ENCODE results near the gene TSHR. TPM values are rescaled to one million over a fixed set of nuclear protein-coding genes. Genes with fewer than 3 reads are reported as not detected.
"Not testable (repeated sequence)": the region's sequence is repeated elsewhere in the genome, so short reads cannot be mapped to it uniquely, and the experiment has no call there.

TSHR gene
- total RNA-seq, 2 experiments from 2014 or later: not detected

GRCh38 chr14:81054057-81054456 is 98.6 kb downstream of the TSHR start:
- intact Hi-C loops (cut with micrococcal nuclease); H3K27me3 Mint-ChIP-seq (ENCODE audit: low read depth); DNase-seq; H3K36me3 Mint-ChIP-seq (ENCODE audit: low read depth); CTCF ChIA-PET; H3K4me1 Mint-ChIP-seq (ENCODE audit: low read depth); H3K27ac Mint-ChIP-seq; H3K4me3 Mint-ChIP-seq: not testable (repeated sequence)
- H3K9me3 Mint-ChIP-seq: peaks cover 15% of the 10 kb centered on the region

- CTCF ChIA-PET: no interaction called here
- Mint-ChIP-seq H3K4me3 (no peak overlapping the region), H3K27ac (no peak overlapping the region), H3K36me3 (ENCODE audit: low read depth) (peaks cover 6% of the 10 kb centered on the region), H3K9me3 (peaks cover 15% of the 10 kb centered on the region), H3K4me1 (ENCODE audit: low read depth) (no peaks in the 10 kb centered on the region), H3K27me3 (ENCODE audit: low read depth) (peaks cover 6% of the 10 kb centered on the region)
- intact Hi-C loops (cut with micrococcal nuclease): no loop called here
- DNase-seq: no peak
Measured at GRCh38 chr14:81055971-81056370, 100.5 kb downstream of the TSHR start.

- CTCF ChIA-PET: no interaction called here
- H3K36me3 Mint-ChIP-seq (ENCODE audit: low read depth): no peaks in the 10 kb centered on the region
- no peaks in the 10 kb centered on the region for H3K9me3 Mint-ChIP-seq
- no peak overlapping the region for H3K4me3 Mint-ChIP-seq
- peaks cover 6% of the 10 kb centered on the region for H3K27me3 Mint-ChIP-seq (ENCODE audit: low read depth)
- DNase-seq: no peak
- no peak overlapping the region for H3K27ac Mint-ChIP-seq
- intact Hi-C loops (cut with micrococcal nuclease): loop anchor here (2.0 kb wide), 2 partner anchors 66 to 108 kb away; partner anchors contain the start of gene TSHR
- no peaks in the 10 kb centered on the region for H3K4me1 Mint-ChIP-seq (ENCODE audit: low read depth)
Measured at GRCh38 chr14:81062380-81062779, 107.0 kb downstream of the TSHR start.

DNA sequence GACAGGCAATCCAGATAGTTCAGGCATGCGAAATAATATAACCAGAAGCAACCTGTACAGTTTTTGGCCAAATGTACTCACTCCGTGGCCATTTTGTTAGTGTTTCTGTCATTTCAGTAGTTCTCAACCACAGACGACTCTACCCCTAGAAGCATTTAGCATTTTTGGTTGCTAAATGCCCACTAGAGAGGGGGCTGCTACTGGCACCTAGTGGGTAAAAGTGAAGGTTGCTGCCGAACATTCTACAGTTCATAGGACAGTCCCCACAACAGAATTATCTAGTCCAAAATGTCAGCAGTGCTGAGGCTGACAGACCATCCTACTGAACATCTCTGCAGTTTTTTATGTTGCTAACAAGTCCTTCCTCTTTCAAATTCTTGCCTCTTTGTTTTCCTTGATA is 107.4 kb downstream of the TSHR start:
- Mint-ChIP-seq H3K27ac (no peak overlapping the region), H3K36me3 (ENCODE audit: low read depth) (no peaks in the 10 kb centered on the region), H3K27me3 (ENCODE audit: low read depth) (peaks cover 6% of the 10 kb centered on the region), H3K4me3 (no peak overlapping the region), H3K9me3 (no peaks in the 10 kb centered on the region), H3K4me1 (ENCODE audit: low read depth) (no peaks in the 10 kb centered on the region)
- CTCF ChIA-PET: interaction anchor here (0.7 kb wide), 1 partner anchor 108 kb away, joined by 3 read pairs; no protein-coding TSS in a partner anchor
- DNase-seq: peak; percentile 43
- intact Hi-C loops (cut with micrococcal nuclease): loop anchor here (2.0 kb wide), 2 partner anchors 66 to 108 kb away; partner anchors contain the start of gene TSHR

- peaks cover 7% of the 10 kb centered on the region for H3K9me3 Mint-ChIP-seq
- no peaks in the 10 kb centered on the region for H3K4me1 Mint-ChIP-seq (ENCODE audit: low read depth)
- H3K4me3 Mint-ChIP-seq: no peak overlapping the region
- DNase-seq: no peak
- intact Hi-C loops (cut with micrococcal nuclease): no loop called here
- CTCF ChIA-PET: no interaction called here
- H3K36me3 Mint-ChIP-seq (ENCODE audit: low read depth): no peaks in the 10 kb centered on the region
- no peak overlapping the region for H3K27ac Mint-ChIP-seq
- peaks cover under 1% of the 10 kb centered on the region for H3K27me3 Mint-ChIP-seq (ENCODE audit: low read depth)
Measured at GRCh38 chr14:81066672-81067071, 111.3 kb downstream of the TSHR start.

GRCh38 chr14:81067156-81067555 is 111.7 kb downstream of the TSHR start:
- H3K27ac Mint-ChIP-seq: no peak overlapping the region
- H3K36me3 Mint-ChIP-seq (ENCODE audit: low read depth): no peaks in the 10 kb centered on the region
- intact Hi-C loops (cut with micrococcal nuclease): no loop called here
- peaks cover 7% of the 10 kb centered on the region for H3K9me3 Mint-ChIP-seq
- CTCF ChIA-PET: interaction anchor here (0.6 kb wide), 1 partner anchor 134 kb away, joined by 3 read pairs; no protein-coding TSS in a partner anchor
- H3K4me3 Mint-ChIP-seq: no peak overlapping the region
- no peak for DNase-seq
- H3K4me1 Mint-ChIP-seq (ENCODE audit: low read depth): no peaks in the 10 kb centered on the region
- peaks cover 3% of the 10 kb centered on the region for H3K27me3 Mint-ChIP-seq (ENCODE audit: low read depth)

DNA sequence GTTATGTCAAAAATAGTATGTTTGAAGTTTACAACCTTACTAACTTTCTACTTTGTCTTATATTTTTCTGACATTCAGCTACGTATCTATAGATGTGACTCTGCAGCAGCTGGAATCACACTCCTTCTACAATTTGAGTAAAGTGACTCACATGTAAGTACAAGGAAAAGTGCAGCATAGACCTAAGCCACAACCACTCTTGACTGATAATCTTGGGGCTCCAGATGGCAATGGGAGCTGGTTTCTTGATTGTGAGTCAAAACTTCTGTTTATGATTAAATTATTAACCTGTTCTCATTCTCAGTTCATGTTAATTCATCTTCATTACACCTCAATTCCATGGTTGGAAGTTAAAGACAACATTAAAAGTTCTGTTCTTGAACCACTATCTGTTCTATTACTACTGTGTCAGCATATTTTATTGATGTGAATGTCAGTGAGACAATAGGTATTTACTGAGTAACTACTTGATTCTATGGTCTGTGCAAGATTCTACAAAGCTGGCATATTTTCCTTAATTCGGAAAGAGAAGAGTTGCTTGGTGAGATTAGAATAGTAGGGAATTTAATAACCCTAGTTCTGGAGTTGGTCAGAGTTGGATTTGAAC is 112.9 kb downstream of the TSHR start:
- Mint-ChIP-seq H3K9me3 (peaks cover 7% of the 10 kb centered on the region), H3K4me3 (no peak overlapping the region), H3K4me1 (ENCODE audit: low read depth) (no peaks in the 10 kb centered on the region), H3K27ac (no peak overlapping the region), H3K27me3 (ENCODE audit: low read depth) (peaks cover 3% of the 10 kb centered on the region), H3K36me3 (ENCODE audit: low read depth) (no peaks in the 10 kb centered on the region)
- intact Hi-C loops (cut with micrococcal nuclease): no loop called here
- CTCF ChIA-PET: no interaction called here
- no peak for DNase-seq

DNA sequence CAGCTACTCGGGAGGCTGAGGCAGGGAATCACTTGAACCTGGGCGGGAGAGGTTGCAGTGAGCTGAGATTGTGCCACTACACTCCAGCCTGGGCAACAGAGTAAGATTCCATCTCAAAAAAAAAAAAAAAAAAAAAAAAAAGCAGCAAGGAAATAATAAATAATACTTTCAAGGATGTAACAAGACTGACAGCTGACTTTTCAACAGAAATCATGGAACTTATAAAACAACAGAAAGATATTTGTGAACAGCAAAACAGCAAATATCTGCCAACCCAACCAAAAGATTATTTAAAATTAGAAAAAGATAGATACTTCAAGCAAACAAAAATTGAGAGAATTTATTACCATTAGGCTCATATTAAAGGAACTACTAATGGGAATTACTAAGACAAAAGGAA is 115.1 kb downstream of the TSHR start:
- intact Hi-C loops (cut with micrococcal nuclease): no loop called here
- Mint-ChIP-seq H3K4me3 (no peak overlapping the region), H3K27ac (no peak overlapping the region), H3K4me1 (ENCODE audit: low read depth) (no peaks in the 10 kb centered on the region), H3K27me3 (ENCODE audit: low read depth) (peaks cover 3% of the 10 kb centered on the region), H3K36me3 (ENCODE audit: low read depth) (no peaks in the 10 kb centered on the region), H3K9me3 (peaks cover 7% of the 10 kb centered on the region)
- CTCF ChIA-PET: no interaction called here
- DNase-seq: no peak

GRCh38 chr14:81085596-81085995 is 130.2 kb downstream of the TSHR start:
- Mint-ChIP-seq H3K9me3 (no peaks in the 10 kb centered on the region), H3K4me3 (no peak overlapping the region), H3K36me3 (ENCODE audit: low read depth) (no peaks in the 10 kb centered on the region), H3K27ac (no peak overlapping the region), H3K4me1 (ENCODE audit: low read depth) (no peaks in the 10 kb centered on the region), H3K27me3 (ENCODE audit: low read depth) (no peaks in the 10 kb centered on the region)
- intact Hi-C loops (cut with micrococcal nuclease): no loop called here
- no peak for DNase-seq
- CTCF ChIA-PET: no interaction called here

- H3K9me3 Mint-ChIP-seq: no peaks in the 10 kb centered on the region
- no peaks in the 10 kb centered on the region for H3K36me3 Mint-ChIP-seq (ENCODE audit: low read depth)
- H3K4me1 Mint-ChIP-seq (ENCODE audit: low read depth): no peaks in the 10 kb centered on the region
- intact Hi-C loops (cut with micrococcal nuclease): no loop called here
- H3K4me3 Mint-ChIP-seq: no peak overlapping the region
- DNase-seq: no peak
- CTCF ChIA-PET: no interaction called here
- no peak overlapping the region for H3K27ac Mint-ChIP-seq
- H3K27me3 Mint-ChIP-seq (ENCODE audit: low read depth): no peaks in the 10 kb centered on the region
Measured at GRCh38 chr14:81087230-81087629, 131.8 kb downstream of the TSHR start.

DNA sequence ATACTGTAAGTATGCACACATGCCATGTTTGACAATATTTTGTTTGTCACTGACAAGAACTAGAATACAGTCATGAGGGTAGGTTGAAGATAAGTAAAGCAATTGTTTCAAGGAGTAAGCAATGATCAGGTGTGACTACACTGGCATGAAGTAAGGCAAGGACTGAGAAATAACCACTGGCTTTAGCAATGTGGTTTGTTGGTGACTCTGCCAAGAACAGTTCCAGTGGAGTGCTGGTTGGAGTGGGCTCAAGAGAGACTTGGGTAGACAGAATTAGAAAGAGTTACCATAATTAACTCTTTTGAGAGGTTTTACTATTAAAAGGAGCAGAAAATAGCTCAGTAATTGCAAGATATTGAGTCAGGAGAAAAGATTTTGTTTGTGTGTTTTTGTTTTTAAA is 135.7 kb downstream of the TSHR start:
- Mint-ChIP-seq H3K4me1 (ENCODE audit: low read depth) (no peaks in the 10 kb centered on the region), H3K9me3 (no peaks in the 10 kb centered on the region), H3K27ac (no peak overlapping the region), H3K36me3 (ENCODE audit: low read depth) (no peaks in the 10 kb centered on the region), H3K27me3 (ENCODE audit: low read depth) (no peaks in the 10 kb centered on the region), H3K4me3 (no peak overlapping the region)
- CTCF ChIA-PET: no interaction called here
- DNase-seq: no peak
- intact Hi-C loops (cut with micrococcal nuclease): no loop called here

- intact Hi-C loops (cut with micrococcal nuclease): no loop called here
- no peak for DNase-seq
- CTCF ChIA-PET: no interaction called here
- Mint-ChIP-seq H3K9me3 (no peaks in the 10 kb centered on the region), H3K4me1 (ENCODE audit: low read depth) (no peaks in the 10 kb centered on the region), H3K4me3 (no peak overlapping the region), H3K27ac (no peak overlapping the region), H3K36me3 (ENCODE audit: low read depth) (no peaks in the 10 kb centered on the region), H3K27me3 (ENCODE audit: low read depth) (no peaks in the 10 kb centered on the region)
Measured at GRCh38 chr14:81091660-81092059, 136.2 kb downstream of the TSHR start.

DNA sequence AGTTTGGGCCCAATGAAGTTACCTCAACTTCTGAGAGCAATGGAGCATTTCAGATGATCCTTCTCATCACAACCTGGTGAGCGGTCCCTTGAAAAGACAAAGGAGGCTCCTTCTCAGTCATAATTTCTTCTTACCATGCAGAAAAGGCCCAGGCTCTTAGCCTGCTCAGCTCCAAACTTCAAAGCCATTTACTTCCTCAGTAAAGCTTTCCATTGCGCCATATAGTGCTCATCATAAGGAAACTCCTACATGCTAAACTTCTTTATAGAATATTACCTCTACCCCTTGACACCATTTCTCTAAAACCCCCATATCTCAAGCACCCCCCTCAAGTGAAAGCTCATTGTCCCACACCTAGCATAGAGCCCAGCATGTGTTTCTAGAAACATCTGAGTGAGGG is 138.2 kb downstream of the TSHR start:
- no peak overlapping the region for H3K27ac Mint-ChIP-seq

More for the DNA sequence above, 138.2 kb downstream of the TSHR start:
- Mint-ChIP-seq H3K9me3 (no peaks in the 10 kb centered on the region), H3K4me1 (ENCODE audit: low read depth) (no peaks in the 10 kb centered on the region), H3K36me3 (ENCODE audit: low read depth) (no peaks in the 10 kb centered on the region), H3K27me3 (ENCODE audit: low read depth) (peaks cover 2% of the 10 kb centered on the region), H3K4me3 (no peak overlapping the region)
- CTCF ChIA-PET: no interaction called here
- DNase-seq: no peak
- intact Hi-C loops (cut with micrococcal nuclease): no loop called here
